ENCODE data around the gene KDM4C. TPM values are rescaled to one million over a fixed set of nuclear protein-coding genes. Genes with fewer than 3 reads are reported as not detected.

The KDM4C gene
- total and polyA plus RNA-seq, 2 of the 8 experiments (the other 6 are each of a cell fraction or from before 2014, with no cell fraction given): 13.0 to 26.1 TPM

- no peak overlapping the region for H3K23ac ChIP-seq (ENCODE audit: insufficient read length)
- POLR2A ChIA-PET (ENCODE audit: partially characterized antibody): no interaction called here
- H3K9me3 ChIP-seq (ENCODE audit: insufficient read depth in 2 of 2, low read depth in 1 of 2, low read length in 1 of 2): no peaks in the 10 kb centered on the region
- H4K91ac ChIP-seq (replicated peaks; ENCODE audit: insufficient read length, low read length): no peak overlapping the region
- H3K79me1 ChIP-seq (ENCODE audit: low read depth, low read length): no peaks in the 10 kb centered on the region
- no peak overlapping the region for H3K4me3 ChIP-seq (ENCODE audit: extremely low read depth in 1 of 4, insufficient read depth in 2 of 4, low read depth in 3 of 4, low read length in 4 of 4)
- DNase-seq (ENCODE audit: low read depth in 1 of 2, low spot score in 2 of 2): no peak
- no peaks in the 10 kb centered on the region for H3K23me2 ChIP-seq (ENCODE audit: low read depth, low read length)
- H3K27me3 ChIP-seq (replicated peaks in 1 of 4; ENCODE audit: control insufficient read depth in 3 of 4, extremely low read depth in 1 of 4, insufficient read depth in 3 of 4, low read length in 3 of 4): no peaks in the 10 kb centered on the region
- H3K14ac ChIP-seq (ENCODE audit: insufficient read length): no peak overlapping the region
- no peak overlapping the region for H2BK5ac ChIP-seq (ENCODE audit: low read depth, low read length)
- no peak overlapping the region for H2BK120ac ChIP-seq (replicated peaks; ENCODE audit: low read depth, low read length)
- no peak overlapping the region for H2AK5ac ChIP-seq (ENCODE audit: low read depth, low read length)
- no peak overlapping the region for H3K4ac ChIP-seq (replicated peaks; ENCODE audit: insufficient read length, low read depth, low read length)
- no peak overlapping the region for H2AFZ ChIP-seq (ENCODE audit: low read length)
- no peaks in the 10 kb centered on the region for H3K4me1 ChIP-seq (replicated peaks in 1 of 4; ENCODE audit: control insufficient read depth in 3 of 4, insufficient read depth in 4 of 4, low read length in 3 of 4)
- TF ChIP-seq BACH1 (IDR thresholded peaks at IDR 0.05; ENCODE audit: low read length) (no peak), ZNF274 (IDR thresholded peaks at IDR 0.05; ENCODE audit: borderline replicate concordance, extremely low read depth, low read length) (no peak), YY1 (IDR thresholded peaks at IDR 0.05; ENCODE audit: low read depth, low read length) (no peak), JUND (IDR thresholded peaks at IDR 0.05; ENCODE audit: low read length) (no peak)
- no peak overlapping the region for H3K27ac ChIP-seq (ENCODE audit: low read depth, low read length)
- CTCF ChIA-PET (ENCODE audit: partially characterized antibody): interaction anchor here (1.0 to 1.1 kb wide), 3 partner anchors 9 to 156 kb away, joined by 3 read pairs; no protein-coding TSS in a partner anchor
- no peaks in the 10 kb centered on the region for H3K79me2 ChIP-seq (ENCODE audit: control insufficient read depth in 1 of 2, insufficient read depth in 2 of 2, low read length in 2 of 2)
- no peaks in the 10 kb centered on the region for H4K20me1 ChIP-seq (replicated peaks in 1 of 2; ENCODE audit: control insufficient read depth in 1 of 2, insufficient read depth in 2 of 2, low read length in 2 of 2)
- H3K18ac ChIP-seq (ENCODE audit: extremely low read depth, low read length): no peak overlapping the region
- WGBS, 2 experiments (ENCODE audit: extremely low coverage in 1 of 2, insufficient coverage in 1 of 2, insufficient read length in 1 of 2, insufficient replicate concordance in 2 of 2, low coverage in 1 of 2, low lambda C conversion rate in 2 of 2, missing lambda C conversion rate in 1 of 2): 82% methylated on average over 5 of the region's 5 CpGs; no CpG with 5 or more reads in 1 of the 2 experiments
- H3K9ac ChIP-seq (replicated peaks in 1 of 4; ENCODE audit: extremely low read depth in 1 of 4, low read depth in 3 of 4, low read length in 3 of 4): no peak overlapping the region
- no peak overlapping the region for H2BK20ac ChIP-seq (ENCODE audit: low read length)
- no peak overlapping the region for H3K4me2 ChIP-seq (ENCODE audit: insufficient read depth in 1 of 2, low read depth in 2 of 2, low read length in 2 of 2)
- no peak overlapping the region for H4K5ac ChIP-seq (ENCODE audit: insufficient read length, low read depth, low read length)
- no peak overlapping the region for H4K8ac ChIP-seq (ENCODE audit: extremely low read depth, insufficient read depth, low read length)
- H3K56ac ChIP-seq (replicated peaks; ENCODE audit: insufficient read length, low read depth, low read length): no peak overlapping the region
- H3K36me3 ChIP-seq (ENCODE audit: control insufficient read depth in 2 of 4, insufficient read depth in 4 of 4, low read length in 3 of 4): no peaks in the 10 kb centered on the region
- no peak overlapping the region for H2BK12ac ChIP-seq (ENCODE audit: low read depth, low read length)
- no peak overlapping the region for H2BK15ac ChIP-seq (ENCODE audit: low read length)
- FAIRE-seq: no peak
These were observed 204.2 kb downstream of the KDM4C start for GRCh38 chr9:6961845-6962522.

Data from H1 (cell line).